CD14-positive monocyte (primary cell): Measurements from ENCODE around the gene ARID4B. TPM values are rescaled to one million over a fixed set of nuclear protein-coding genes. Genes with fewer than 3 reads are reported as not detected.

ENCODE experiments used
- DNase-seq, 3 donors: peaks; one replicate each; pipeline ENCODE4 v3.0.0-alpha.2; 2011 to 2022
- H2AFZ ChIP-seq: 2 replicates; pipeline ENCODE4 v1.6.0; 2012; ENCODE audit warnings: mild to moderate bottlenecking, low read depth, low read length, inconsistent platforms; ENCODE audit not compliant: insufficient read depth, poor library complexity, severe bottlenecking
- H3K27ac ChIP-seq, 2 donors: 1 replicate in 1 of 2; 2 replicates in 1 of 2; pipeline ENCODE4 v1.5.1; 2012 to 2013; ENCODE audit warnings: low read length in 2 of 2, control low read depth in 1 of 2, inconsistent platforms in 1 of 2, low read depth in 1 of 2, mild to moderate bottlenecking in 1 of 2
- H3K27me3 ChIP-seq, 2 donors: one replicate each; pipeline versions ENCODE4 v1.6.0 to v1.6.1; 2011 to 2013; ENCODE audit warnings: low read length in 2 of 2; ENCODE audit not compliant: control insufficient read depth in 2 of 2, insufficient read depth in 2 of 2
- H3K36me3 ChIP-seq, 2 donors: replicated peaks in 1 of 2; 1 replicate in 1 of 2; 2 replicates in 1 of 2; pipeline versions ENCODE4 v1.5.1 to v1.6.1; 2012 to 2013; ENCODE audit warnings: low read length in 2 of 2, control low read depth in 1 of 2, inconsistent platforms in 1 of 2, mild to moderate bottlenecking in 1 of 2; ENCODE audit not compliant: insufficient read depth in 2 of 2, control insufficient read depth in 1 of 2
- H3K4me1 ChIP-seq, 2 donors: 1 replicate in 1 of 2; 2 replicates in 1 of 2; pipeline versions ENCODE4 v1.5.1 to v1.6.1; 2012 to 2013; ENCODE audit warnings: low read length in 2 of 2, control low read depth in 1 of 2, inconsistent platforms in 1 of 2, mild to moderate bottlenecking in 1 of 2, moderate library complexity in 1 of 2; ENCODE audit not compliant: insufficient read depth in 2 of 2, control insufficient read depth in 1 of 2
- H3K4me2 ChIP-seq: replicated peaks from 2 replicates; pipeline ENCODE3; 2012; ENCODE audit warnings: low read length, moderate library complexity, mild to moderate bottlenecking; ENCODE audit not compliant: poor library complexity, severe bottlenecking; ENCODE audit errors: extremely low read depth
- H3K4me3 ChIP-seq, 3 experiments: fragments of 200-600 bp in 1 of 3; sonication (generic) in 1 of 3; replicated peaks in 1 of 3; 1 replicate in 2 of 3; 2 replicates in 1 of 3; pipeline ENCODE4 v1.5.1; 2011 to 2013; ENCODE audit warnings: low read length in 3 of 3, mild to moderate bottlenecking in 3 of 3, control low read depth in 2 of 3, low read depth in 2 of 3, inconsistent platforms in 1 of 3, moderate library complexity in 1 of 3
- H3K79me2 ChIP-seq: 2 replicates; pipeline ENCODE4 v1.6.0; 2012; ENCODE audit warnings: mild to moderate bottlenecking, control low read depth, inconsistent platforms, low read length, moderate library complexity; ENCODE audit not compliant: insufficient read depth
- H3K9ac ChIP-seq: 2 replicates; pipeline ENCODE4 v1.6.0; 2017; ENCODE audit warnings: low read length, mild to moderate bottlenecking; ENCODE audit not compliant: insufficient read depth, poor library complexity, severe bottlenecking
- H3K9me3 ChIP-seq, 2 donors: replicated peaks in 1 of 2; 1 replicate in 1 of 2; 2 replicates in 1 of 2; pipeline versions ENCODE4 v1.5.1 to v1.6.1; 2012 to 2013; ENCODE audit warnings: low read length in 2 of 2, control low read depth in 1 of 2; ENCODE audit not compliant: control insufficient read depth in 1 of 2, insufficient read depth in 1 of 2
- H4K20me1 ChIP-seq: 2 replicates; pipeline ENCODE4 v1.6.0; 2012; ENCODE audit warnings: mild to moderate bottlenecking, low read length, control low read depth, moderate library complexity; ENCODE audit not compliant: insufficient read depth
- H3K27ac Mint-ChIP-seq, 7 donors: one replicate each; pipeline ENCODE4 v1.8.0; 2020; ENCODE audit warnings: mild to moderate bottlenecking in 7 of 7, mixed read lengths in 7 of 7, moderate library complexity in 6 of 7, inconsistent platforms in 2 of 7
- H3K27me3 Mint-ChIP-seq, 3 donors: one replicate each; pipeline ENCODE4 v1.8.0; 2021 to 2022; ENCODE audit warnings: low read depth in 3 of 3, mild to moderate bottlenecking in 3 of 3, mixed read lengths in 3 of 3, moderate library complexity in 3 of 3, inconsistent platforms in 1 of 3
- H3K36me3 Mint-ChIP-seq, 2 donors: one replicate each; pipeline ENCODE4 v1.8.0; 2020; ENCODE audit warnings: mixed read lengths in 2 of 2, inconsistent platforms in 1 of 2, mild to moderate bottlenecking in 1 of 2
- H3K4me1 Mint-ChIP-seq: one replicate; pipeline ENCODE4 v1.8.0; 2020; ENCODE audit warnings: mild to moderate bottlenecking, mixed read lengths
- H3K4me3 Mint-ChIP-seq, 2 donors: one replicate each; pipeline ENCODE4 v1.8.0; 2020; ENCODE audit warnings: mild to moderate bottlenecking in 2 of 2, mixed read lengths in 2 of 2, moderate library complexity in 1 of 2
- H3K9me3 Mint-ChIP-seq, 7 donors: one replicate each; pipeline ENCODE4 v1.8.0; 2020 to 2022; ENCODE audit warnings: mixed read lengths in 7 of 7, mild to moderate bottlenecking in 6 of 7, moderate library complexity in 6 of 7, inconsistent platforms in 2 of 7
- CTCF ChIP-seq: fragments of 200-600 bp; IDR thresholded peaks from one replicate; pipeline ENCODE4 v1.8.0; 2022; ENCODE audit warnings: antibody characterized with exemption, mild to moderate bottlenecking
- WGBS: methylation state at CpG from one replicate; pipeline ENCODE4 v1.1.5; 2013; ENCODE audit warnings: missing lambda C conversion rate; ENCODE audit not compliant: insufficient coverage; 5-methylcytosine and 5-hydroxymethylcytosine counted together
- intact Hi-C, 2 donors: fragments of 100-400 bp; cut with micrococcal nuclease; formaldehyde crosslinking; loops; one replicate each; pipeline versions ENCODE4 v1.15.0 to v1.15.1; 2023
- polyA plus RNA-seq, 3 donors: library from polyadenylated mRNA; depleted of rRNA in 1 of 3; unstranded in 2 of 3; stranded (reverse) in 1 of 3; fragments of 300-500 nt in 2 of 3; fragments of >200 nt in 1 of 3; fragmentation: Illumina TruSeq in 2 of 3; gene quantifications; 1 replicate in 2 of 3; 2 replicates in 1 of 3; pipeline ENCODE4 v1.2.3, GENCODE V29; 2012 to 2021

ARID4B gene
- polyA plus RNA-seq, 3 donors: 9.3 to 15.4 (median 11.1) TPM

GRCh38 chr1:235342039-235342438 is 14.1 kb upstream of the ARID4B start:
- Histone ChIP-seq H3K4me1 (no peaks in the 10 kb centered on the region), H3K79me2 (peaks cover 2% of the 10 kb centered on the region), H3K4me2 (no peak overlapping the region), H3K27me3 (no peaks in the 10 kb centered on the region), H3K4me3 (no peak overlapping the region), H3K9me3 (no peaks in the 10 kb centered on the region), H2AFZ (no peak overlapping the region), H4K20me1 (peaks cover 9% of the 10 kb centered on the region), H3K9ac (no peak overlapping the region), H3K27ac (no peak overlapping the region), H3K36me3 (peaks cover 38 to 70% of the 10 kb centered on the region in 2 donors)
- intact Hi-C loops: no loop called here
- Mint-ChIP-seq H3K4me3 (no peak overlapping the region), H3K9me3 (no peaks in the 10 kb centered on the region), H3K27me3 (no peaks in the 10 kb centered on the region), H3K4me1 (peaks cover under 1% of the 10 kb centered on the region), H3K36me3 (peaks cover 53 to 63% of the 10 kb centered on the region in 2 donors), H3K27ac (no peak overlapping the region)
- 100% methylated on average over 3 of the region's 6 CpGs for WGBS
- no peak for TF ChIP-seq CTCF
- DNase-seq: no peak

- Histone ChIP-seq H3K4me3 (no peak overlapping the region), H3K36me3 (peaks cover 42 to 77% of the 10 kb centered on the region in 2 donors), H3K9me3 (no peaks in the 10 kb centered on the region), H2AFZ (no peak overlapping the region), H3K9ac (no peak overlapping the region), H3K4me2 (no peak overlapping the region), H3K79me2 (peaks cover 6% of the 10 kb centered on the region), H3K27ac (no peak overlapping the region), H4K20me1 (peaks cover 12% of the 10 kb centered on the region), H3K27me3 (no peaks in the 10 kb centered on the region), H3K4me1 (peaks cover 0 to 5% of the 10 kb centered on the region in 2 donors)
- no CpG with 5 or more reads among the region's 1 CpG for WGBS
- Mint-ChIP-seq H3K4me3 (no peak overlapping the region), H3K4me1 (peaks cover 6% of the 10 kb centered on the region), H3K27ac (no peak overlapping the region), H3K9me3 (no peaks in the 10 kb centered on the region), H3K36me3 (peaks cover 53 to 63% of the 10 kb centered on the region in 2 donors), H3K27me3 (no peaks in the 10 kb centered on the region)
- intact Hi-C loops: no loop called here
- TF ChIP-seq CTCF: no peak
- DNase-seq: no peak
These were observed 13.4 kb upstream of the ARID4B start for GRCh38 chr1:235341334-235341733.
